Putamen (tissue), 1 donor: ENCODE results near the gene SF3B1.
"Not testable (repeated sequence)": the region's sequence is repeated elsewhere in the genome, so short reads cannot be mapped to it uniquely, and the experiment has no call there.

Source experiments
- DNase-seq: peaks from one replicate; pipeline ENCODE4 v3.0.0-alpha.2; 2016; ENCODE audit warnings: low spot score

Gene SF3B1

DNA sequence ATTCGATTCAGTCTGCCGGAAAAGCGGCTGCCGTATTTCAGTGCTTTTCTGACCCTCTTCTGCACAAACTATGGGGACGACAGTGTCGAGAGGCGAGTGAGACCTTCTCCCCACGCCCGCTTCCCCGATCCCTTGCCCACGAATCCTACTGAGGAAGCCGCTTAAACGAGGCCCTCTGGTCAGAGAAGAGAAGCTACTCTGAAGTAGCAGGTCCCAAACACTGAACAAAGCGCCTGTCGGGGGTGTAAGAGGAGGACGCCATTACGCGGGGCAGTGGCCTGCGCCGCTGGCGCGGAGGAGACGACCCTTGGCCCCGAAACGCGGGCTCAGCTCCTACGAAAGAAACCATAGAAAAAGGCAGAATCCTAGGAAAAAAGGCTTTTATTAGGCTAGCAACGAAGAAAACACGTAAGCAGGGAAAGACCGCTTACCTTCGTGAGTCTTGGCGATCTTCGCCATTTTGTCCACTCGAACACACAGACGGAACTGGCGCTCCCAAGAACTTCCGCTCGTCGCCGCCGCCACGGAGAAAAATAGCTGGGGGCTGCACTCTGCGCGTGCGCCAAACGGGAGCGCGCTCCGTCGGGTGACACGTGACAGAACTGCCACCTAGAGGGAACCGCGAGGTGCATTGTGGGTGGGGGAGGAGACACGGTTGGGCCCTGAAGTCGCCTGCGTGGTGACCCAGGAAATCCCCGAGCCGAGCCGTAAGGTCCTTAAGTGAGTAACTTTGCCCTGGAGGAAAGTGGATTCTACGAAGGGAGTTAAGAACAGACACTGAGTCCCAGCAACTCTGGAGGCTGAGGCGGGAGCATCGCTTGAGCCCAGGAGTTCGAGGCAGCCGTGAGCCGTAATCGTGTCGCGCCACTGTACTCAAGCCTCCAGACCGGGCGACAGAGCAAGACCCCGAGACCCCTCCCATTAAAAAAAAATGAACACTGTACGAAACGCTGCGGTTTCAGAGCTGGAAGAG lies at the start of gene SF3B1:
SF3B1 (minus strand) TSS at position 488 of the 973 bp plus-strand sequence; CDS start at position 459, 29 bp downstream.
- DNase-seq: peak; percentile 96

DNA sequence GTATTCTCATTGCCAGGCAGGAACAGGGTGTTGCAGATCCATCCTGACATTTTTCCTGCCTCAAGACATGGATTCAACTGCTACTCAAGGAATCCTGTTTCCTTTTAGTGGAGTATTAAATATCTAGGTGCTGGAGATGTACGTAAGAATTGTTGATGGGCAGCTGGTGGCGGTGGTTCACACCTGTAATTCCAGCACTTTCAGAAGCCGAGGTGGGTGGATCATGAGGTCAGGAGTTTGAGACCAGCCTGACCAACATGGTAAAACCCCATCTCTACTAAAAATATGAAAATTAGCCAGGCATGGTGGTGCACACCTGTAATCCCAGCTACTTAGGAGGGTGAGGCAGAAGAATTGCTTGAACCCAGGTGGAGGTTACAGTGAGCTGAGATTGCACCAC lies 49.4 kb upstream of the SF3B1 start:
- DNase-seq: not testable (repeated sequence)

GRCh38 chr2:197480165-197481036 lies 45.6 kb upstream of the SF3B1 start:
- DNase-seq: no peak

- DNase-seq: no peak
Observed at GRCh38 chr2:197477797-197478196, 43.0 kb upstream of the SF3B1 start.

GRCh38 chr2:197472166-197472565 lies 37.3 kb upstream of the SF3B1 start:
- no peak for DNase-seq

GRCh38 chr2:197464175-197464574 lies 29.3 kb upstream of the SF3B1 start:
- no peak for DNase-seq

- DNase-seq: no peak
Observed at GRCh38 chr2:197461057-197461456, 26.2 kb upstream of the SF3B1 start.

DNA sequence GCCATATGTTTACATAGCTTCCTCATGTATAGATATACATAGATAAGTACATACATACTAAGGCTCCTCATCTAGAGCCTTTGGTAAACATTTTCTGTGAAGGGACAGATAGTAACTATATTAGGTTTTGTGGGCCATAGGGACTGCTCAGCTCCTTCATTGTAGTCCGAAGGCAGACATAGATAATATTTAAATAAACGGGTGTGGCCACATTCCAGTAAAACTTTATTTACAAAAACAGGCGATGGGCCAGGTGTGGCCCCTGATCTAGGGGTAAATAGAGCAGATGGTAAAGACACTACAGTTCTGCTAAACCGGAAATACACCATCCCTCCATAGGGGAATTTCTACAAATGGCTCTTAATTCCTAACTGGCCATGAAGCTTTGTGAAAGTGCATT lies 25.8 kb upstream of the SF3B1 start:
- DNase-seq: no peak

DNA sequence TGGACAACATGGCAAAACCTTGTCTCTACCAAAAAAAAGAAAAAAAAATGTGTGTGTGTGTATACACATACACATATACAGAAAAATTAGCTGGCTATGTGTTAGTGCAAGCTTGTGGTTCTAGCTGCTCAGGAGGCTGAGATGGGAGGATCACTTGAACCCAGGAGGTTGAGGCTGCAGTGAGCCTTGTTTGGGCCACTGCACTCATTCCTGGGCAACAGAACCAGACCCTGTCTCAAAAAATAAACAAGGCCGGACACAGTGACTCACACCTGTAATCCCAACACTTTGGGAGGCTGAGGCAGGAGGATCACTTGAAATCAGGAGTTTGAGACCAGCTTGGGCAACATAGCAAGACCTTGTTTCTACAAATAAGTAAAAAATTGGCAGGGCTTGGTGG lies 20.6 kb upstream of the SF3B1 start:
- DNase-seq: no peak

GRCh38 chr2:197454923-197455322 lies 20.1 kb upstream of the SF3B1 start:
- DNase-seq: no peak

- DNase-seq: no peak
Observed at GRCh38 chr2:197453914-197454398, 19.1 kb upstream of the SF3B1 start.

DNA sequence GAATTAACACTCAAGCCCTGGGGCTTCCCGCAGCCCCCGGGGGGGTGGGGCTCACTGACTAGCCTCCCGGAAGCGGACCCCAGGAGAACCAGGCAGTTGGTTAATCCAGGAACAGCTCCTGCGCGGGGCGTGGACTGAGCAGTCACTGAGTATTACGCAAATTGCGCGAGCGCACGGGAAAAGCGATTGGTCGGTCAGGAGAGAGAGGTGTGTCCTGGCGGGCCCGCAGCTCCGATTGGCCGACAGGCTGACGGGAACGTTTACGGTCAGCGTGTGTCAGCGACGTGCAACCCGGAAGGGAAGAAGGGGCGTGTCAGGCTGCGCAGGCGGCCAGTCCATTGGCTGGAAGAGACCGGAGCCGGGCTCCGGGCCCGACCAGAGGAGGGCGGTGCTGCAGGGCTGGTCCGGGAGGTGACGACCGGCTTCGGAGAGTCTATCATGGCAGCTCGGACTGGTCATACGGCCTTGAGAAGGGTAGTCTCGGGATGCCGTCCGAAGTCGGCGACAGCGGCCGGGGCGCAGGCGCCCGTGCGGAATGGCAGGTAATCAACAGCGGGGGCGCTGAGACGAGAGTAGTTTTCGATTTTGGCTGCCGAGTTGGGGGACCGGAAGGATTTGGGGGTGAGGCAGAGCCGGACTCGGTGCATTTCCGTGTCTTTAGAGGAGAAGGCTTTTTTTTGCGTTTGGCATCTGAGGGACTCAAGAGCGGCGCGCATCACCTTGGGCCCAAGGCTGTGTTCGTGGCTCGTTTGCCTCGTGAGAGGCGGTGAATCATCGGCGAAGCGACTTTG lies 18.5 kb upstream of the SF3B1 start, which contains the start of gene COQ10B:
COQ10B (plus strand) TSS at position 430 of the 791 bp plus-strand sequence; CDS start at position 439, 9 bp downstream.
- DNase-seq: peak; percentile 100

- DNase-seq: no peak
Observed at GRCh38 chr2:197452754-197453122, 17.9 kb upstream of the SF3B1 start.

- not testable (repeated sequence) for DNase-seq
Observed at GRCh38 chr2:197450935-197451358, 16.1 kb upstream of the SF3B1 start.

DNA sequence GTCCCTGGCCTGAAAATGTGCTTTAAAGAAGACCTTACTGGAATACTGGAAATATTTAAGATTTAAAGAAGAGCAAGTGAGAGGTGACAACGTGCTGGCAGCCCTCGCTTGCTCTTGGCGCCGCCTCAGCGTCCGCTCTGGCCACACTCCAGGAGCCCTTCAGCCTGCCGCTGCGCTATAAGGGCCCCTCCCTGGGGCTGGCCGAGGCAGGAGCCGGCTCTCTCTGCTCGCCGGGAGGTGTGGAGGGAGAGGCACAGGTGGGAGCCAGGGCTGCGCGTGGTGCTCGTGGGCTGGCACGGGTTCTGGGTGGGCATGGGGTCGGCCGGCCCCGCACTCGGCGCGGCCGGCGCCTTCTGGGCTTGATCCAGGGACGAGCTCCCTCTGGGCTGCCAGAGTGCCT lies 15.6 kb upstream of the SF3B1 start:
- no peak for DNase-seq

- DNase-seq: no peak
Observed at GRCh38 chr2:197446844-197447243, 12.0 kb upstream of the SF3B1 start.

DNA sequence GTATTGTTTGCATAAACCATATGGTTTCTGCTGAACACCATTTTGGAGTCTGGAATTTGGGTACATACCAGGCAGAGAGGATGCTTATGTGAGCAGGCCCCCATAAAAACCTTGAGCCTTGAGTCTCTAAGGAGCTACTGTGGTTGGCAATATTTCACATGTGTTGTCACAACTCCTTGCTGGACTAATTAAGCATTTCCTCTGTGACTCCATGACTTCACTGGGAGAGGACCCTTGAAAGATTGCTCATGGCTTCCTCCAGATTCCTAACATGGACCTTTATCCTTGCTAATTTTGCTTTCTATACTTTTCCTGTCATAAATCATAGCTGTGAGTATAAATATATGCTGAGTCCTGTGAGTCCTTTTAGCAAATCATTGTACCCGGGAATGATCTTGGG lies 10.9 kb upstream of the SF3B1 start:
- DNase-seq: no peak

GRCh38 chr2:197442857-197443256 lies 8.0 kb upstream of the SF3B1 start:
- no peak for DNase-seq

DNA sequence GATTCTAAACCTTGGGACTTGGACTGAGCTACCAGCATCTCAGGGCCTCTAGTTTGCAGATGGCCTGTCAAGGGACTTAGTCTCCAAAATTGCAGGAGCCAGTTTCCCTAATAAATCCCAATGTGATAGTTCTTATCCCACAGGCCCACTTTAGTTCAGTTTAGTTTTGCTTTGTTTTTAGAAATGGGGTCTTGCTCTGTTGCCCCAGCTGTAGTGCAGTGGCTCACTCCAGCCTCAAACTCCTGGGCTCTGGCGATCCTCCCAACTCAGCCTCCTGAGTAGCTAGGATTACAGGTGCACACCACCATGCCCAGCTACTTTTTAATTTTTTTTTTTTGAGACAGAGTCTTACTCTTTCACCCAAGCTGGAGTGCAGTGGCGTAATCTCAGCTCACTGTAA lies 2.6 kb upstream of the SF3B1 start:
- no peak for DNase-seq

DNA sequence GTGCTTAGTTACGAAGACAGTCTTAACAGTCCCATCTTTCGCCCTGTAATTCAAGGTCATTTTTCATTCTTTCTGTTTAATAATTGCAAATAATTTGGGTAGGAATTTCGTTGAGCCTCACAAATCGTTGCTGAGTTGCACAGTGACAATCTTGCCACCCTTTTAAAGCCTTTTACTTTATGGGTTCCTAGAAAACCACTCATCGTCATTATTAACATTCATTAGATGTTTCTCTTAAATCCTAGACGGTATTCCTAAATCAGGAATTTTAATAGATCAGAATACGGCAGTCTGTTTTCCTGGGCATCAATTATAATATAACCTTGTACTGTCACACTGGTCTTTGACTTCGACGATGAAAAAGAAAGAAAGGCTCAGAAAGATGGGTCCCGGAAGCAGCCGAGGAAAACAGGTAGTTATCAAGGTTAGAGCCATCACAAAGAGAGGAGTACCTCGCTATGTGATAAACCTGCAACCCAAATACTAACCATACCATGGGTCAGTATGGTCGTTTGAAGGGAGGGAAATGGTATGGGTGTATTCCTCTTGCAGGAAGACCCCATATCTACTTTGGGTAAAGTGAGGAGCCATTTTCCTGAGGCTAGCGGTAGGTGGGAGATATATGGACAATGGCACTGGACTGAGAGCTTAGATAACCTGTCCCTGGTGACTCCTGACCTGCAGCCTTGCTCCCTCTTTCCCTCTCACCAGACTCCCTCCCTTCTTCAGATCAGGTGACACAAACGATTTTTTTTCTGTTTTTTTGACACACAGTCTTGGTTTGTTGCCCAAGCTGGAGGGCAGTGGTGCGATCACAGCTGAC lies 981 bp upstream of the SF3B1 start:
- no peak for DNase-seq
